ENCODE results near the gene UNCX.
A peak's percentile ranks its signal among the peaks of the same experiment; 100 is the strongest.

Gene UNCX

DNA sequence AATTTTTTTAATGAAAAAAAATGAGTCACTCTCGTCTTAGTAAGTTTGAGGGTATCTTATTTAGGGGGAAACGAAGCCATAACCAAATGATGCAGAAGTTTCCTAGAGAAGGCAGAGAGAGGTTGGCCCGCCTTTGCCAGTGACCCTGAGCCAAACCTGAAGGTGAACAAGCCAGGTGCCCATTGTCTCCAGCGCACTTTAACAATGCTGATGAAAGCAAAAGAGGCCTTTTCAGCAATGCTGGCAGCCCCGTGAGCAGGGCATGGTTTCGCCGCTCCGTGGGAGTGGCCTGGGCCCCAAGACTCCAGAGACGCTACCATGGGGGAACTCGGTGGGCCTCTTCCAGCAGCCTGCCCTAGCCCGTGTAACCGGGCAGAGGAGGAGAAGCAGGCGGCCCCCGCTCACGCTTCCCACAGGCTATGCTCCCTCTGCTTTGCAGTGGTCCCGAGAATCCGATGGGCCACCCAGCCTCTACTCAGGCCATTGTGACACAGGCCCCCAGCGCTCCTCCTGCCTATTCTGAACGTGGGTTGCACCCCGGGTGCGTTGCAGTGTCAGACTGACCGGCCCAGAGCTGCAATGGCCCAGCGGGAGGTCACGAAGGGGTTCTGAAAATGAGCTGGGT lies 14.0 kb upstream of the UNCX start:
- DNase-seq = no peak

DNA sequence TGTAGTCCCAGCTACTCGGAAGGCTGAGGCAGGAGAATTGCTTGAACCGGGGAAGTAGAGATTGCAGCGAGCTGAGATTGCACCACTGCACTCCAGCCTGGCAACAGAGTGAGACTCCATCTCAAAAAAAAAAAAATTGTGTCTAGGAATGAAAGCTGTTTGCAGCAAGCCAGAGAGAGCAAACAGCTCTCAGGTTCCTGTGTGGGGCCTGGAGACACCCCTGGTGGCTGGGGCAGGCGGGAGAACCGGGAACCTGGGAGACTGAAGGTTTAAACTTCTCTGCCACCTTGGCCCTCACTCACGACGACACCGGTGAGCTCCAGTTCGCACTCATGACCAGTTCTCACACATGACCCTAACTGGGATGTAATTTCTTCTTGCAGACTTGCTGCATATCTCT lies 13.2 kb upstream of the UNCX start:
- peak; percentile 53 for DNase-seq

- peak; percentile 33 for DNase-seq
Measured at GRCh38 chr7:1220000-1220726, 12.5 kb upstream of the UNCX start.

DNA sequence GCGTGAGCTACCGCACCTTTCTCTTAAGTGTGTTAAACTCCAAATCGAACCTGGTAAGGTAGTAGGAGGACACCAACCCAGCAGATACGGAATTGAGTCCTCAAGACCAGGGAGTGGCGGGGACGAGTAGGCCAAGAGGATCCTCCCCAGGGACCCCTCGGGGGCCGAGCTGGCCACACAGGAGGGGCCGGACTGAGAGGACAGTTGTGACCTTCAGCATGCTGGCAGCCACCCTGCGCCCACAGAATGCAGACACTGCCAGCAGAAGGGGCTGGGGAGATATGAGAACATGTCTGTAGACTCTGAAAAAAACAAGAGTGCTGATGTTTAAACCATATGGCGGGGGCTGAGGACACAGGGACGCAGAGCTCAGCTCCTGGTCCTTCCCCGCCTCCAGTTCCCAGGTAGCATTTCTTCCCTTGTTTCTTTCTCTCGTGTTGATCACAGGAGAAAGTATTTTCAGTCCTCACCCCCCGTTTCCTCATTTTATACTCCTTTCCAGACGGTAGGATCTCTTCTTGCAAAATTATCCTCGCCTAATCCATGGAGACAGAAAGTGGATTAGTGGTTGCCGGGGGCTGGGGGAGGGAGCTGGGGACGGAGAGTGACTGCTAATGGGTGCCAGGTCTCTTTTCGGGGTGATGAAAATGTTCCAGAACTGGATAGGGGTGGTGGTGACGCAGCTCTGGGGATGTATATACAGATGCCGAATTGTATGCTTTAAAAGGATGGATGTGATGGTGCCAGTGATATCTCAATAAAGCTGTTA lies 11.5 kb upstream of the UNCX start:
- peak; percentile 84 for DNase-seq

DNA sequence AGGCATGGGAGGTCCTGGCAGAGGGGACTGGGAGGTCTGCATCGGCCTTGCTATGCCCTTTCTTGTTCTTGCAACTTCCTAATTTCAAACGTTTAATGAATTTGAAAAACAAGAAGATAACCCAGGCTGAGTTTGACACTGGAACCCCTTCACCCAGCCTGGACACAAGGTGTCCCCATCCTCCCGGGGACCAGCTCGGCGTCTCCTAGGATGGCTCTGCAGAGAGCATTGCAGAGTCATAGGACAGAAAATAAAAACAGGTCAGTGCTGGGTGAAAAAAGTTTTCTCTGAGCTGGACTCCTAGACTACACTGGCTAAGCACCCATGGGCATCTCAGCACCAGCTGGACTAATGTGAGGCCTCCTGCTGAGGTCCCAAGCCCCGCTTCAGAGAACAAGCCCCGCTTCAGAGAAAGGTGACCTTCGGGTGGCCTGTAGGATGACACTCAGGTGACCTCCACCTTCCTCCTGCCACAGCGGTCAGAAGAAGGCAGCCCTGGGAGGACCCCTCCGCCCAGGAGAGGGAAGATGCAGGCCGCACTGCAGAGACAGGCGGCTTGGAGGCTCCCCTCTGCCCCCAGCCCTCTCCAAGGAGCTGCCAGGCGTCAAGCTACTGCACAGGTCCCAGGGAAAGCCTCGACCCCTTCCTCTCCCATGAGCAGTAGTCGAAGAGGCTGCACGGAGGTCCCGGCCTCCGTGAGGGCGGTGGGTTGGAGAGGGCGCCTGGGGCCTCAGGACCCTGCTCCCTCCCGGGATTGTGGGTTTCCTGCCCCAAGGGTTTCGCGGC lies 9.3 kb upstream of the UNCX start:
- DNase-seq = no peak

DNA sequence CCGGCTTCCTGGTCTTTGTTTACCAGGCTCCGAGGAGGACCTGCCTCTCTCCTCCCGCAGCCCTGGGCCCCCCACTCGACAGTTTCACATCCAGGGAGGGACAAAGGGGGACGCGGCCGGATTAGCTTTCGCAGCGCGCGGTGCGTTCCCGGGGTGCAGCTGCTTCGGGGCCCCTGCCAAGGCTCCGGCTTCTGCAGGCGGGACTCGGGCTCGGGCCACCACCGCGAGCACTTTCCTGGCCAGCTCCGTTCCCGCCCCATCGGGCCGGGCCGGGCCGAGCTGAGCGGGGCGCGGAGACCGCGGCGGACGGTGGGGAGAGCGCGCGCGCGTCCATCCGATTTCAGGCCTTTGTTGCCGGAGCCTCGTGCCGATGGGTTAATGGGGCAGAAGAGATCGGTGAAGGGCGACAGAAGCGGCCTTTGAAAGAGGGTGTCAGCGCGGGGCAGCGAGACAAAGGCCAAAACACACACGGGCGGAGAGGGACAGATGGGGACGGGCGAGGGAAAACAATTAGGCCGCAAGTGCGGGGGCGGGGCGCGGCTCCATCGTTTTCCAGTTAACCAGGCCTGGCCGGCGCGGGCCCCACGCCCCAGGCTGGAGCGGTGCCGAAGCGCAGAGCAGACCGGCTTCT lies 8.5 kb upstream of the UNCX start:
- DNase-seq = no peak

DNA sequence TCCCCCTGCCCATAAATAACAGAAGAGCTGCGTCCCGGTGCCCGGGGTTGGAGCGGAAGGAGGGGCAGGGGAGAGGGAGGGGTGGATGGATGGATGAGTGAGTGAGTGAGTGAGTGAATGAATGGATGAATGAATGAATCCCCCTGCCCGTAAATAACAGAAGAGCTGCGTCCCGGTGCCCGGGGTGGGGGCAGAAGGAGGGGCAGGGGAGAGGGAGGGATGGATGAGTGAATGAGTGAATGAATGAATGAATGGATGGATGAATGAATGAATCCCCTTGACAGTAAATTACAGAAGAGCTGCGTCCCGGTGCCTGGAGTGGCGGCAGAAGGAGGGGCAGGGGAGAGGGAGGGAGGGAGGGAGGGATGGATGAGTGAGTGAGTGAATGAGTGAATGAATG lies 7.6 kb upstream of the UNCX start:
- DNase-seq = no peak

DNA sequence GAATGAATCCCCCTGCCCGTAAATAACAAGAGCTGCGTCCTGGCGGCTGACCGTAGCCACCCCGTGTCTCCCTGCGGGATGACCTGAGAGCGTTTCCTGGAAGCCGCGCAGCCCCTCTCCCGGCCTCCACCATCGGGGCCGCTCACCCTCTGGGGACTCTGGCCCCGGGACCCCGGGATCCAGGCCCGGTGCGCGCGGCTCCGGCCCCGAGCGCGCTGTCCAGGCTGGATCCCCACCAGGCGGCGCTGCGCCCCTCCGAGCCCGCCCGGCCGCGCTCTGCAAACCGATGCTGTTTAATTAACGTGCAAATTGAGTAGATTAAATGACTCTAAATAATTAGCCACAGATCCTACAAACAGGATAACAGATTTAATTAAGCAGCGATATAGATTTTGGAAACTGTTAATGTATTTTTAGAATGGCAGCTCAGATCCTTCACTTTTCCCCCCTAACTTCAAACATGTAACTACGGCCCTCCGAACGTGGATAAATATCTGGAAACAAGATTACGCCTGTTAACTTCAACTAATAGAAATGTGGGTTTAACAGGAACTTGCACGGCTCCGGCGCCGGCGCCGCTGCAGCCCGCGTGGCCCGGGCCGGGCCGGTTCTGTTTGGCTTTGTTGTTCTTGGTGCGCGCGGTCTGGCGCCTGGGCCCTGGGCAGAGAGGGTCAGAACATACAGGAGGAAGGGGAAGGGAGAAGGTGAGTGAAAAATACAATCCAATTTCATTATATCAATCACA lies 7.1 kb upstream of the UNCX start:
- no peak for DNase-seq

DNA sequence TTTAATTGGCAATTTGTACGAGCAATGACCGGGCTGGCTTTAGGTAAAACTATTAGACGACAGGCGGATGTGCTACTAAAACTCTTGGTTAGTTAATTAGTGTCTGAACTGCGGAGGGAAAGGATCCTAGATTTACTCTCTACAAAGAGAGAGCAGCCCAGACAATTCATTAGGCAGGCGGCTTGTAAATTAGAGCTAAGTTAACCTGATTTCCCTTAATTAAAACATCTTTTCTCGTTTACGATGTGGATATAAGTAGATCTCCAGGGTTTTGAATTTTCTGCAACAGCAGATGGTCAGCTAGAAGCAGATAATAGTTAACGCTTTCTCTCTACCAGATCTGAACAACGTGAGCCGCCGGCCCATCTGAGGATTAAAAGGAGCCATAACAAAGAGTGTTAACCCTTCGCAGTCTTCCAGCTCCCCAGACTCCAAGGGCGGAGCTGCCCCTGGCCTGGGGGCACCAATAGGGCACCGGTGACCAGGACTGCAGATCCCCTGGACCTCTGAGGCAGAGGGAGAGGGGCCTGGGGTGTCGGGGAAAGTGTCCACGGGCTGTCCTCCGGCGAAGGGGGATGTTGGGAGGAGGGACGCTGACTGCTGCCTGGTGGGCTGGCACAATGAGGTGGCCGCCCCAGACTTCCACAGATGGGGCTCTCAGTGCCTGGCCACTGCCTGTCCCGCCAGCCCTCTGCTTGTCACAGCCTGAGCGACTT lies 6.3 kb upstream of the UNCX start:
- DNase-seq = peak; percentile 75

DNA sequence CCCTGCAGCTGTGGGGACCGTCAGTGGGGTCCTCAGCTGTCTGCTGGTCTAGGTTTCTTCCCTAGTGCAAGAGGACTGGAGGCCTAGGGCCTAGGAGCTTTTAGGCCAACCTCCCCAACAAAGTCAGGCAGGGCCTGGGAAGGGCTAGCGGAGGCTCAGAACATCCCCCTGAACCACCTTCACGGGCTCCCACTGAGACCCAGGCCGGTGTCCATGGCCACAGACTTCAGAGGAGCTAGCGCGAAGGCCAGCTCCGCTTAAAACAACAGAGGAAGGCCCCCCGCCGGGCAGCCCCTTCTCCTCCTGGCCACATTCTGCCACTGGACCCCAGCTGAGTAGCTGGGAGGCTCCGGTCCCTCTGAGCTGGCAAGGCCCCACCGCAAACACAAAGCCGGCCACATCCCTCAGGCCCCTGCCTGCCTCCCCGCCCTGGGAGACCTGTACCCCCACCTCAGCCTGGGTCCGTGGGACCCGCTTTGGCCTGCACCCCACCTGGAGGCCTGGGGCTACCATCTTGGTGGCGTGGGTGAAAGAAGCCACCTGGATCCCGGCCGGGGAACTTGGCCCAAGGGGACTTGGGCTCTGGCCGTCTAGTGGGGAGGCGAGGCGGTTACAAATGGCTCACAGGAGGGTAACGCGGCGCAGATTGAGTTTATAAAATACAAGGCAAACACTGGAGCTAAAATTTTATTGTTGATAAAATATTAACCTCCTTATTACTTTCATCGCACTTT lies 5.4 kb upstream of the UNCX start:
- no peak for DNase-seq

DNA sequence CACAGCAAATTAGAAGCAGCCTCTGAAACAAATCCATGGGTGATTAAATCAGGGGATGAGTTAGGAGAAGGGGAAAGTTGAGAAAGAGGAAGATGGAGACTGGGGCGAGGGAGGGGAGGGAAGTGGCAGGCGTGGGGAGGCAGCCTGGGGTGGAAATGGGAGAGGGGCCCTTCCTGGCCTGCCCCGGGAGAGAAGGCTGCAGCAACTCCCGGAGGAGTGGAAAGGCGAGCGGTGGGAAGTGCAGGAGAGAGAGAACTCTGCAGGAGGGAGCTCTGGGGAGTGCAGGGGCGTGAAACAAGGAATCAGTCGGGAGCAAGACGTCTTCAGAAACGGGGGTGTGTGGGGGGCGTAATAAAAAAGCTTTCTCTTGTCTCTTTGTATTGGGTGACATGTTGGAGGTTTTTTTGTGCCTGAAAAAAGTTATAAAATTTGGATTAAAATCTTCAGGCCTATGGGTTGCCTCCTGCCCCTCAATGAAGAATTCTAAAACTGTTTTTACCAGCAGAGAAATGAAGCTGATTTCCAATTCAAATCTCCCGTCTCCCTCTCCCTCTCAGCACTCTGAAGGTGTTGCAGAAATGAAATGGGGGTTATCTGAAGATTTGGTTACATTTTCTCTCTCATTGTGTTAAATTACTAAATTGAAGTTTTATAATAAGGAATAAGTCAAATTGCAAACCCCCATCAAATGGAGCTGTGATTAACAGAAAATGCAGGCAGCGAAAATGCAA lies 4.7 kb upstream of the UNCX start:
- peak; percentile 53 for DNase-seq

- no peak for DNase-seq
Measured at GRCh38 chr7:1228545-1229201, 4.0 kb upstream of the UNCX start.

DNA sequence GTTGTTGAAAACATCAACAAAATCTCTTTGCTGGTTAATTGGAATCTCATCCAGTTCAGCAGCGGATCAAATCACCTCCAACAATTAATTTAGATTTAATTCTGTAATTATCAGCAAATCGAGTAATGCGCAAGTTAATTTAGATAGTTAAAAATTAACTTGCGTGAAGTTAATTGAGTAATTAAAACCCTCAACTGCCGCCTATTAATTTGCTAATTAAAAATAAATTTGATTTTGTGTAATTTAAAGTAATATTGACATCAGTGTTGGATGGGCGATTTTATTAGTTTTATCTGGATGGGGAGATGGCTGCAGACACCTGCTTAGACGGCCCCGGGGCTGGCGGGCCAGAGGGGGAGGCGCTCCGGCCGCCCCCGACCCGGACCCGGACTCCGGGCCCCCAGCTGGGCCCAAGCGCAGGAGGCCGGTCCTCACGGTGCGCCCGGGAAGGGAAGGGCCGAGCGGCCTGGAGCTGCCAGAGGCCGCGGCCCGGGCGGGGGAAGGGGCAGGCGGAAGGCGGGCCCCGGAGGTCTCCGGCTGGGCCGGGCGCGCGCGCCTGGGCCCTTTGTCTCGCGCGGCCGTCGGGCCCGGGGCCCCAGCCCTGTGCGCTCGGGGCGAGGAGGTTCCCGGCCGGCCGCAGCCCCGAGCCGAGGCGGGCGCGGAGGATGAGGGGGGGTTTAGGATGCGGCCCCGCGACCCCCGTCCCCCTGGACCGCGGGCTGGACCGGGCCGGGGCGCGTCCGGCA lies 3.3 kb upstream of the UNCX start:
- no peak for DNase-seq

DNA sequence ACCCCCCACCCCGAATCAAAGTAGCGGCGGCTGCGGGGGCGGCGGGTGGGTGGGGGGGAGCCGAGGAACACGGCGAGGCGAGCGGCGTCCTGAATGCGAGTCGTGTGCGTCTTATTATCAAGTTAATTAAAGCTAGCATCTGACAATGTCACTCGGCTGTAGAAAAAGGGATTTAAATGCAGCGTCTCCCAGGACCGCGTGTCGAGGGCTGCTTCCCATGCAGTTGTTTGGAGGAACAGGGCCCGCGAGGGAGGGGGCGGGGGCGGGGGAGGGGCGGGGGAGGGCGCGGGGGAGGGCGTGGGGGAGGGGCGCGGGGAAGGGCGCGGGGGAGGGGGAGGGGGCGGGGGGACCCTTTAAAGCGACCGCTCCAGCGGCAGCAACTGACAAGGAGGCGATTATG lies 2.7 kb upstream of the UNCX start:
- peak; percentile 39 for DNase-seq

DNA sequence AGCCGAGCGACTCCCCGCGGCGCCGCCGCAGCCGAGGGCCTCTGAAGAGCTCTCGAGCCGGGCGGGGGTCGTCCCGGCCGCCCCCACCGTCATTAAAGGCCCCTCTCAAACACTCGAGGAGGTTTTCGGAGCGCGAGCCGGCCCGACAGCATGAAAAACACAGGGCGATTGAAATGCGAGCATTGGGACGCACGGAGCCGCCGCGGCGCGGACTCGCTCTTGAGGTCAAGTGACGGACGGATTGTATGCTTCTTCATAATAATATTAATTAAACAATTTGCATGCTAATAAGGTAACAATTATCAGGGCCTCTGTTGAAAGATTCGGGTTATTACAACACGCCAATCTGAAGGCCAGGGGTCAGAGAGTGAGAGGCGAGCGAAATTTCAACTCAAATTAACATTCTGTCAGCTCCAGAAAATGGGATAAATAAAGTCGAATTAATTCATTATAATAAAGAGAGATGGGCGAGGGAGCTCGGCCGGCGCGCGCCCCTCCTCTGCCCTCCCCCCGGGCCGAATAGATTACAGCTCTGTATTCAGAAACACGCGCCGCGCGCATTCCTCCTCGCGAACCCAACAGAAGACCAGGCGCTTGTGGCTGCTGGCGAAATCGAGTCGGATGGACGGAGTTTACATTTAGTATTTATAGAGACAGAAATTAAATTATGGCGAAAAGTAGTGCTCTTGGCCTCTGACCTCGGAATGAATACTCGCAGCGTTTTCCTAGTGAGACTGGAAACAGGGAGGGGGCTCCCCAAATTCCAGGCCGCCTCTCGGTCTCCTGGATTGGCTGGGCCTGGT lies 2.1 kb upstream of the UNCX start:
- DNase-seq = no peak

DNA sequence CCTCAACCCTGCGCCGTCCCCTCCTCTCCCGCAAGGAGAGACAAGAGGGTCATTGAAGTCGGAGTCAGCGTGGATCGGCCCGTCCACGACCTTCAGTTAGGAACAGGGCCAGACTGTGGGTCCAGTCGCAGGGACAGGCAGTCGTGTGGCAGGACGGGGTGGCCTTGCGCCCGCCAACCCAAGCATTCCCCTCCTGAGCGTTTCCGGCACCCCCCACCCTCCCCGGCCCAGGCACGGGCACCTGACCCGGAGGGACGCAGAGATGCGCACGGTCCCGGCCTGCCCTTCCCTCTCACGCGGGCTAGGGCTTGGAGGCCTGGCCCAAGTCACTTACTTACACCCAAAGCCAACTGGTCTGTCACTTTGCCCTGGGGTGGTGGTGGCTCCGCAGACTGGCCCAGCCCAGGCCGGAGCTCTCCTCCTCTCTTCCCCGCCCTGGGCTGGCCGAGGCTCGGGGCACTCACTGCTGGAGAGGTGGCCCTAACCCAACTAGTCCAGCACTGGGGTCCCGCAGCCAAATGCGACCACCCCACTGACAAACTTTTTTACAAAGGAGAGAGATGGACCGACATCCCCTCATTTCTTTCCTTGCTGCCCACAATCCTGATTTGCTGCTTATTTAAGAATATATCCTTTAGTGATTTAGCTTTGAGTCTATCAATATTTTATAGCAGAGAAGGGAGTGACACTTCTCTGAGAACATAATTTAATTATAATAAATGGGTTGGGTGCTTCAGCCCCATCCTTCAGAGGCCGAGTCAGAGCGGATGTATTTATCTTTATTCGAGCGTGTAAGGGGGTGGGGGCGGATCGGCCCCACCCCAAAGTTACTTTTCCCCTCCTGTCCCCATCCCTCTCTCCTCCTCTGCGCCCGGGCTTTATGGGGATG lies 1.2 kb upstream of the UNCX start:
- DNase-seq = no peak

DNA sequence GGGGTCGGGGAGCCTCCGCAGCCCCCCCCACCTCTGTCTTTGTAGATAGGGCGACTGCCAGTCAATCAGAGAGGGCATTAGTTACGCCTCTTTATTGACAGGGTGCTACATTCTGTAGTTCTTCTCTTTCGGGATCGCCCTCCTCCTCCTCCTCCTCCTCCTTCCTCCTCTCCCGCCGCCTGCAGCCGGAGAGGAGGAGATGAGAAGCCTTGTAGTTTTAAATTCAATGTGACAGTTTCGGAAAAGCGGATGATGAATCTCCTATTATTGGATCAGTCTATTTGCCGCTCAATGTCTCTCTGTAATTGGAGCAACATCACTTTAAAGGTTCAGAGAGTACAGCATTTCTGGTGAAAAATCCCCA lies 587 bp upstream of the UNCX start:
- peak; percentile 29 for DNase-seq

Measured in NCI-H2171 treated with DMSO at 0.1 percent for 48 hours (cell line).